Left lung (tissue), 10 donors: ENCODE results near the gene ATP5PF. TPM values are rescaled to one million over a fixed set of nuclear protein-coding genes. Genes with fewer than 3 reads are reported as not detected.

Source experiments
- ATAC-seq: fragments of 200-7000 bp; cut with Tn5 transposase; one replicate; pipeline ENCODE4 v1.9.1; 2020; ENCODE audit warnings: moderate library complexity
- DNase-seq, 4 donors: peaks; one replicate each; pipeline ENCODE4 v3.0.0-alpha.2; 2013 to 2020
- H3K27ac ChIP-seq, 2 donors: fragments of 200-600 bp; sonication (generic) in 1 of 2; one replicate each; pipeline versions ENCODE4 v1.5.0 to v1.8.0; 2020 to 2021
- H3K27me3 ChIP-seq, 2 donors: fragments of 200-600 bp; sonication (generic) in 1 of 2; one replicate each; pipeline versions ENCODE4 v1.5.0 to v1.8.0; 2020 to 2021
- H3K36me3 ChIP-seq, 2 donors: fragments of 200-600 bp; sonication (generic) in 1 of 2; one replicate each; pipeline versions ENCODE4 v1.5.0 to v1.8.0; 2020 to 2021
- H3K4me1 ChIP-seq, 2 donors: fragments of 200-600 bp; one replicate each; pipeline ENCODE4 v1.8.0; 2021
- H3K4me3 ChIP-seq, 2 donors: fragments of 200-600 bp; sonication (generic) in 1 of 2; one replicate each; pipeline versions ENCODE4 v1.5.0 to v1.8.0; 2020 to 2021; ENCODE audit warnings: mild to moderate bottlenecking in 1 of 2
- H3K9me3 ChIP-seq, 2 donors: fragments of 200-600 bp; sonication (generic) in 1 of 2; one replicate each; pipeline versions ENCODE4 v1.5.0 to v1.8.0; 2020 to 2021
- intact Hi-C, 2 donors: fragments of 100-400 bp; cut with DNase I; formaldehyde crosslinking; loops; one replicate each; pipeline versions ENCODE4 v1.11.2 to v1.14.2; 2022
- polyA plus RNA-seq, 6 donors: library from polyadenylated mRNA; unstranded; fragments of 120-200 nt; gene quantifications; one replicate each; pipeline ENCODE4 v1.2.1, GENCODE V29; 2013; ENCODE audit not compliant: insufficient read length in 6 of 6
- total RNA-seq, 2 donors: library from RNA; stranded (reverse); fragmentation: NEBNext Ultra II Directional; extraction: Animal tissue kit (Norgen Biotek cat#: 25700); gene quantifications; one replicate each; pipeline ENCODE4 v1.2.1, GENCODE V29; 2021
- TF ChIP-seq, protein P1 (sequence below), 2 donors: fragments of 200-600 bp; sonication (generic) in 1 of 2; IDR thresholded peaks; one replicate each; pipeline versions ENCODE4 v1.5.0 to v1.8.0; 2021; ENCODE audit warnings: antibody characterized with exemption in 2 of 2
- donor health status: DM: no; HTN: yes; CAD: no.
- donor health status: DM: no; HTN: no; CAD: no.

ATP5PF gene
- total and polyA plus RNA-seq, 8 donors: 102 to 153 (median 146) TPM

GRCh38 chr21:25676451-25676850 is 58.3 kb downstream of the ATP5PF start:
- no peaks in the 10 kb centered on the region for H3K4me1 ChIP-seq
- DNase-seq: no peak
- TF ChIP-seq, protein P1, sequence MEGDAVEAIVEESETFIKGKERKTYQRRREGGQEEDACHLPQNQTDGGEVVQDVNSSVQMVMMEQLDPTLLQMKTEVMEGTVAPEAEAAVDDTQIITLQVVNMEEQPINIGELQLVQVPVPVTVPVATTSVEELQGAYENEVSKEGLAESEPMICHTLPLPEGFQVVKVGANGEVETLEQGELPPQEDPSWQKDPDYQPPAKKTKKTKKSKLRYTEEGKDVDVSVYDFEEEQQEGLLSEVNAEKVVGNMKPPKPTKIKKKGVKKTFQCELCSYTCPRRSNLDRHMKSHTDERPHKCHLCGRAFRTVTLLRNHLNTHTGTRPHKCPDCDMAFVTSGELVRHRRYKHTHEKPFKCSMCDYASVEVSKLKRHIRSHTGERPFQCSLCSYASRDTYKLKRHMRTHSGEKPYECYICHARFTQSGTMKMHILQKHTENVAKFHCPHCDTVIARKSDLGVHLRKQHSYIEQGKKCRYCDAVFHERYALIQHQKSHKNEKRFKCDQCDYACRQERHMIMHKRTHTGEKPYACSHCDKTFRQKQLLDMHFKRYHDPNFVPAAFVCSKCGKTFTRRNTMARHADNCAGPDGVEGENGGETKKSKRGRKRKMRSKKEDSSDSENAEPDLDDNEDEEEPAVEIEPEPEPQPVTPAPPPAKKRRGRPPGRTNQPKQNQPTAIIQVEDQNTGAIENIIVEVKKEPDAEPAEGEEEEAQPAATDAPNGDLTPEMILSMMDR (IDR thresholded peaks at IDR 0.05): no peak
- H3K27me3 ChIP-seq: no peaks in the 10 kb centered on the region
- no peaks in the 10 kb centered on the region for H3K9me3 ChIP-seq
- H3K27ac ChIP-seq: no peak overlapping the region
- no peak for ATAC-seq
- H3K36me3 ChIP-seq: no peaks in the 10 kb centered on the region
- intact Hi-C loops: no loop called here
- no peak overlapping the region for H3K4me3 ChIP-seq

Other genes starting within 250 kb of the ATP5PF start
- 10 to 100 TPM; 21.3 to 23.7 TPM for gene MRPL39, start 127.4 kb downstream of the ATP5PF start, total RNA-seq
- gene MRPL39, start 127.4 kb downstream of the ATP5PF start, polyA plus RNA-seq: 10 to 100 TPM; 27.1 to 36.2 (median 33.9) TPM
- gene JAM2, start 95.6 kb downstream of the ATP5PF start, total RNA-seq: 10 to 100 TPM; 14.1 to 25.3 TPM
- gene JAM2, start 95.6 kb downstream of the ATP5PF start, polyA plus RNA-seq: 10 to 100 TPM; 31.1 to 42.6 (median 36.1) TPM
- 10 to 100 TPM; 23.5 to 23.6 TPM for gene GABPA, start 68 bp upstream of the ATP5PF start, total RNA-seq
- 10 to 100 TPM; 39.4 to 44.5 (median 41.0) TPM for gene GABPA, start 68 bp upstream of the ATP5PF start, polyA plus RNA-seq